Epithelial cell of esophagus (primary cell): Measurements from ENCODE around the gene DDX51.

Experiments used
- DNase-seq: peaks from one replicate; pipeline ENCODE4 v3.0.0; 2010; ENCODE audit warnings: low read depth
- H3K4me3 ChIP-seq: 2 replicates; pipeline ENCODE4 v1.5.1; 2011; ENCODE audit warnings: mild to moderate bottlenecking, low read length, control low read depth
- CTCF ChIP-seq: IDR thresholded peaks from 2 replicates; pipeline ENCODE4 v1.5.1; 2011; ENCODE audit warnings: low read depth, mild to moderate bottlenecking, low read length, control low read depth, inconsistent platforms; ENCODE audit not compliant: insufficient read depth; ENCODE audit errors: missing control alignments

Gene DDX51

DNA sequence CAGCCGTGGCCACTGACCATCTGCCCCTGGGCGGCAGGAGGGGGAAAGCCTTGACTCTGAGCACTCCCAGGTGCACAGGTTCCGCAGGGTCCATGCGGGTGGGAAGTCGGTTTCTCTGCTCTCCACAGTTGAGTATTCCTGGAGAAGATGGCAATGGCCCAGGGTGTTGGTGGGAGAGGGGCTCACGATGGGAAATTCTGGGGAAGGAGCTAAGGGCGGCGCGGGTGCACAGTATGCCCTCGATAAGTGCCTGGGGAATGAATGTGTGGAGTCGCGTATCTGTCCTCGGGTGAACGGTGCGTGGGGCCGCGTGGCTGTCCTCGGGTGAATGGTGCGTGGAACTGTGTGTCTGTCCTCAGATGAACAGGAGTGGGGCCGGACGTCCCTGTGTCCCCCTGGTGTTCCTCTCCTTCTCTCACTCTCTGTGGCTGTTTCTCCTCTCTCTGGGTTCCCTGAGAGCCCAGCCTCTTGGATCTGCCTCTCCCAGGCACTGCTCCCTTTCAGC, 38.1 kb upstream of the DDX51 start:
- no peak for DNase-seq
- TF ChIP-seq CTCF, result no peak

DNA sequence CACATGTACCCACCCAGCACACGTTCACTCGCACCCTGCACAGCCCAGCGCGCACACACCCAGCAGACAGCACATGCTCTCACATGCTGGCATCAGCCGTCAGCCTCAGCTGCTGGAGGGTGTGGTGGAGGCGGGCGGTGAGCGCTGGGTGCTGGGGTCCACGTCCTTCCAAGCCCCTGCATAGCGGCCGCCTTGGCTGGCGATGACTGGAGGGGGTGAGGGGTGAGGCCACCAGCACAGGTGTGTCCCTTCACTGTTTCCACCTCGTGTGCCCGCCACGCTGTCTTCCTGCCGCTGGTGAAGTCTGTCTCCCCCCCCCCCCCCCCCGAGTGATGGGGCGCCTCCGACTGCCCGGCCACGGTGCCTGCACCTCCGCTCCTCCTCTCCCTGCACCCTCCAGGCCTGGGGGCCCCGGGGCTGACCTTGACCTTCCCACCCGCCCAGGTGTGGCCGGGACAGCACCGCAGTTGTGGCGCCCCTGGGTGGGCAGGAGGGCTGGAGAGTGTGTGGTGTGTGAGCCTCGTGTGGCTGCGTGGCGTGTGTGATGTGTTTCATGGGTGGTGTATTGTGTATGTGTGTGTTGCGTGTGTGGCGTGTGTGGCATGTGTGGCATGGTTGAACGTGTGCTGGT, 37.6 kb upstream of the DDX51 start:
- DNase-seq, result no peak
- H3K4me3 ChIP-seq, result no peak overlapping the region
- TF ChIP-seq CTCF, result no peak

More for the DNA sequence above, 38.1 kb upstream of the DDX51 start:
- H3K4me3 ChIP-seq, result no peak overlapping the region

GRCh38 chr12:132180648-132181546, 36.8 kb upstream of the DDX51 start:
- no peak for TF ChIP-seq CTCF
- H3K4me3 ChIP-seq, result no peak overlapping the region
- DNase-seq, result no peak

DNA sequence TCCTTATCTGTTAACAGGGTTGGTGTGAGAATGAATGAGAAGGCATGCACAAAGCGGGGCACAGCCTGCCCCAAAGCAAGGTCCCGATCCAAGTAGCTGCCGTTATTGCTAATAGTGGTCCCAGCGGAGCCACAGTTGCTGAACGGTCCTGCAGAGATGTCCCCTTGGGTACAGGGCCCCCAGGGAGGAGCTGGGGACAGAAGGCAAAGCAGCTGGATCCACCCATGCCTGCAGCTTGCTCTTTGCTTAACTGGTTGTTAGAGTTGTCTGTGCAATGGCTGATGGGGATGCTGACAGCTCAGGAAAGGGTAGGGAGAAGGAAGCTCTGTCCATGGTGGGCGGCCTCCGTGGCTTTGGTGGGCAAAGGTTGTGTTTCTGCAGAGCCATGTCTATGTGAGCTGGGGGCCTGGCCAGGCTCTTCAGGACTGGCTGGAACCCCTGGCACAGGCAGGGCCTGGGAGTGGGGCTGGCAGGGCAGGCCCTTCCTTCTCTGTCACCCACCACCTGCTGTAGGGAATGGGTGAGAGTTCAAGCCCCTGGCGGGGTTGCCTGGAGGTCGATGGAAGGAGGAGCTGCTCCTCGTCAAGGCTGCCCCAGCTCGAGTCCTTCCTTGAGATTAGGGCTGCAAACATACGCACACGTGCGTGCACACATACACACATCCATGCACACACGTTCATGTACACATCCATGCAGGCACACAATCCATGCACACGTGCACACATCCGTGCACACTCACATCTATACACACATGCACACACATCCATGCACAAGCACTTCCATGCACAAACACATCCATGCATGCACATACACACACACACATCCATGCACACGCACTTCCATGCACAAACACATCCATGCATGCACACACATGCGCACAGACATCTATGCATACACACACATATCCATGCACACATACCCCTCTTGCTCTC, 35.6 kb upstream of the DDX51 start:
- no peak for DNase-seq
- TF ChIP-seq CTCF, result no peak
- no peak overlapping the region for H3K4me3 ChIP-seq

- no peak overlapping the region for H3K4me3 ChIP-seq
- no peak for TF ChIP-seq CTCF
- no peak for DNase-seq
Observed at GRCh38 chr12:132178801-132179401, 34.8 kb upstream of the DDX51 start.

DNA sequence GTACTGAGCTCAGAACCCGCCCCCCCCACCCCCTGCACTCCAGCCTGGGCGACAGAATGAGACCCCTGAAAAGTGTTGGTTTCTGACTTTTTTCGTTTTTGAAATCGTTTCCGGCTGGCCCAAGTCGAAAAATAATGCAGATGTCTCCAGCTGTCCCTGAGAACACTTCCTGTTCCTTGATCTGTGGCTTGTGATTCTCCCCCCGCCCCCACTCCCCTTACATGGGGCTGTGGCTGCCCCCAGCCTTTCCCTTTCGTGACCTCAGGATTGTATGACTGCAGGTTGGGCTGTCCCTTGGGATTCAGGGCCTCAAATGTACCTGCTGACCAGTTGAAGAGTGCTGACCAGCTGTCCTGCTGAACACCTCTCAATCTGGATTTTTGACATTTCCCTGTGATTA, 34.2 kb upstream of the DDX51 start:
- no peak overlapping the region for H3K4me3 ChIP-seq
- no peak for TF ChIP-seq CTCF
- DNase-seq, result no peak
